GM10847 (cell line): ENCODE results near the gene BACH2.

Experiments used
- POLR2A ChIP-seq: IDR thresholded peaks from 2 replicates; pipeline ENCODE4 v1.6.1; 2011; ENCODE audit not compliant: insufficient read length; ENCODE audit errors: extremely low read depth

The BACH2 gene

DNA sequence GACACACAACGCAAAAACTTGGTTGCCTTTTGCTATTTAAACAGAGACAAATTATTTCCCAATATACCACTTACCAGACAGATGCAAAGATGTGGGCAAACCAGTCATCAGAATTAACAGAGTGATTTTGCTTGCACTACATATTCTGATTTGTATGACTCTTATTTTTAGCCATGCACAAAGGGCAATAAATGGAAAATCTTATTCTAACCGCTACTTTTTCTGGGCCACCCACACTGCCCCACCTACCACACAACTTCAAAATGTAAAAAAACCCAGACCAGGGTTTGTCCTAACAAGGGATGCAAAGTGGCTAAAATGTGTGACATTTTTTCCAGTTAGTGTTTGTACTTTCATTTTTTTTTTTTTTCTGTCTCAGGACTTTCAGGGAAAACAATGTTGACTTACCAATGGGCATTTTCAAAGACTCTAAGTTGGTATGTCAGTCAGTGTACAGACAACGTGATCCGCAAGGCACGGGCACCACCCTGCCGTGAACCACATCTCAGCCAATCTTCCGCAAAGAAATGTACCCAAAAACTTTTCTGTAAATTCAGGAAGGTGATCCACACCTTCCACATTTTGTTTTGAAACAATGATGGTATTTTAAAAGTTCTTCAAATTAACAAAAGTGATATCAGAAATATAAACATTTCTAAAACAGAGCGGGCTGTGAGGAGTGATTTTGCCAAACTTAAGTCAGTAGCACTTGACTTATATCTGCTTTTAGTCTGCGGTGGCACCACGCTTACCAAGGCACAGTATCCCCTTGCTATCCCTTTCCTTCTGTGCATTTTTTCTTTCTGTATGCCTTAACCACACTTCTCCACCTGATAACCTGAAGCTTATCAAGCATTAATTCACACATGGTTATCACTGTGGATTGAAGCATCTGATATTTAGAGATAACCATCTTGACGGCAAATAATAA lies 216.8 kb downstream of the BACH2 start:
- TF ChIP-seq POLR2A, result no peak

DNA sequence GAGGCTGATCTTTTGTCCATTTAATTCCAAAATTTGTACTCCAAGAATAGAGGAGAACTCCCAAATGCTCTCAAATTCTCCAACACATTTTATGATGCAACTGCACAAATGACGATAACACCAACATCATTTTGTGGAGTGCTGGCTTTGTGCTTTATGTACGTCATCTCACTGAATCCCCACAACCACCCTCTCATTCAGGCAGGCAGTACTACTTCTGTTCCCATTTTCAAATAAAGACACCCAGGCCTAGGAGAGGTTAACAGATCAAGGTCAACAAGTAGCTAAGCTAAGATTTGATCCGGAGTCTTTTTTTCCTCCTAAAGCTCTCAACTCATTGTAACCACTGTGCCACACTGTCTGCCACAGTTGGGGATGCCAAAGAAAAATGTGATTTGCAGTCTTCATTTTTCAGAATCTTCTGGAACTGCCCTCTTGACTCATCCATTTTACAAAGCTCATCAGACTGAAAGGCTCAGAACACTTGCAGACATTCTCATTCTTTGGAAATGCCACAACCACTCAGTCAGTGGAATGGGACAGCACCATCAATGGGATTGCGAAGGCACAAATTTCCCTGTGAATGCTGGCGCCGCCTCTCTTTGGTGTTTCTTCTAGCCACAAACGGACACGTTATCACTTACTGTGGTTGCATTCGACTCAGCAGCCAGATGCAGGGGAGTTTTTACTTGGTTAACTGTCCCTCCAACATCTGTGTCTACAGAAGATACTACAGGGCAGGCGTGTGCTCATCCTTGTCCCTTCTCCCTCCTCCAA lies 217.9 kb downstream of the BACH2 start:
- TF ChIP-seq POLR2A, result no peak

DNA sequence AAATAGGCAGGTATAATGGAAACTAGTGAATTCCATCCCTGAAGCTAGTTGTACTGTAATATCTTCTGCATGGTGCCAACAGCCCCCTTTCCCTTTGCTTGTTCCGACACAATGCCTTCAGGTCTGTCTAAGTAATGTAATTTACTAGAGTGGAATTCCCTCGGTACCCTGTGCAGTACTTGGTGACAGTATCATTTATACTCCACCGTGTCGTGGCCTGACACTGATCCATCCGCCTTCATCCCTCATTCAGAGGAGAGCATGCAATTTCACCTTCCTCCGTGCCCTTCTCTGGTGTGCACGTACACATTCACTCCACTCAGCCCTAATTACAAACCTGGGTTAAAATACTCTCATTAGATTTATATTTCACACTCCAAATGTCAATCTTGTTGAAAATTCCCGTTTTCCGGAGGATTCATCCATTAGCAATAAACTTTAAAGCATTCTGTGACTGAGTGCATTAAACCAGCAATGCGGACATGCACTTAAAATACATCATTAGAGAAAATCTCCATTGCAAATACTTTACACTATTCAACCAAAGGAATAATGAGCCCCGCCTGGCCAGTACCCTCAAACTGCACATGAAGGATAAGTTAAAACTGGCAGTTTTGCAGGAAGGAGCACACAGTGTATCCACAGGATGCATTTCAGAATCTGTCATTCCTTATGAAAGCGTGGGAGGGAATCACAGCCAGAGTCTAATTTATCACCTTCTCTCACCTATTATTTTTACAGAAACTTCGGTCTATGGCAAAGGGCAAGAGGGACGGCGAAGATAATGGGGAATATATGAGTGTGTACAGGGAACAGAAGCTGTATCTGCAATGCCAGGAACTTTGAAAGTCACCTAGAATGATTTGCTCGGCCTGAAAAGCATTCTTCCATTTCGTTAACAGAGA lies 219.9 kb downstream of the BACH2 start:
- TF ChIP-seq POLR2A, result no peak

DNA sequence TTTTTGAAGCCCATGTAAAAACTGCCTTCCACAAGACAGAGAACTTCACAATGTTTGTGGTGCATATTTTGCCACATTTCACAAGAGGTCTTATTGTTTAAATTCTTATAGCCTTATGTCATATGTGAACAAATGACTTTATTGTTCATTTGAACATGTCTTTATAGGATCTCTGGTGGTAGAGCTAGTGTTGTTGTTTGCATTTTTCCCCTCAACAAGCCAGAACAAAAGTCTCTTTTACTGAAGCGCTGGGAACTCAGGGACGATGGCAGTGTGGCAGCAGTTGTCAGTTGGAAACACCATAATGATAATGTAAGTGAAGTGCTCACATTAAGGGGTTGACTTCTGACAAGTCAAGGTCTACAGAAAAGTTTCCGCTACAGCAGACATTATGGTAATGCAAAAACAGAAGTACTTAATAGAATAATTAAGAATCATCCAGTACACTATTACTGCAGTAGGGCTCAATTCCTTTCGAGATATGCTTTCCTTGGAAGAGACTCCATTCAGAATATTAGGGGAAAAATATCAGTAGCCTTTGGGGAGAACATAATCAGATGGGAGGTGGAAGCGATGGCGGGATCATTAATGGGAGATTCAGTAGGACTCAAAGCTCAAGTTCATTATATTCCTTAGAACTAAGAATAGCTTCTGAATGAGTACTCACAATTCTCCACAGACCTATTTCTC lies 222.3 kb downstream of the BACH2 start:
- TF ChIP-seq POLR2A, result no peak

DNA sequence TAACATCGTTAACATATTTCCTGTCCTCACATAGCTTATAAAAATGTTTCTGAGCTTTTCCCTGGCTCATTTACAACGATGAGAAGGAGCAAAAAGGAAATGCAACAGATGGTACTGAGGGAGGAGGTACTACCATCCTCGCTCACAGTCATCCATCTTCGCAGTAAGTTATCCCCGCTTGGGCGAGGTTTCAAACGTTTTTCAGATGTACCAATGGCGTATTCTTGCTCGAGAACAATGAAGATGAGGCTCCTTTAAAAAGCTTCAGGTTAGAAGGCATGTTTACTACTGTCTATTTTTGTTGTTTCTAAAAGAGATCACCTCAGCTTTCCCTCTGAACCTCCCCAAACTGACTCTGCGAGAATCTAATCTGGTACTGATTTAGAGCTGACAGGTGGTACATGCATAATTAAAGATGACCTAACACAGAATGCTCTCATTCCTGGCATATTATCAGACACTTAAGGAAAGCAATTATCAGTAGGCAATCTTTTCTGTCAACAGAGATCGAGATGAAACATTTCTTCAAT lies 223.6 kb downstream of the BACH2 start:
- TF ChIP-seq POLR2A, result no peak

DNA sequence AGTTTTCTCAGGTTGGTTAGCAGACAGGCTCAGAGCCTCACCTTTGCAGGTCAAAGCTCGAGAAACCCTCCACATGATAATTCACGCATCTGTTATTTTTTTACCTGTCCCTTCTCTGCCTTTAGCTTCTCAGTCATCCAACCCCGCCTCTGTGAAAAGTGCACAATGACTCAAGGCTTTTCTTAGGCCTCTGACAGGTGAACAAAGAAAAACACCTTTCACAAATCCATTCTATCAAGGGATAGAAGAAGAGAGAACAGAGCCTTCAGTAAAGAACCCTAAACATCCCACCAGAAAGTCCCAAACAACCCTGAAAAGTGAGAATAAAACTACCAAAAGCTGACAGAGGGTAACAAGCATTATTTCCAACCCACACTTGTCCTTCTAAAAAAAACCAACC lies 224.1 kb downstream of the BACH2 start:
- no peak for TF ChIP-seq POLR2A

DNA sequence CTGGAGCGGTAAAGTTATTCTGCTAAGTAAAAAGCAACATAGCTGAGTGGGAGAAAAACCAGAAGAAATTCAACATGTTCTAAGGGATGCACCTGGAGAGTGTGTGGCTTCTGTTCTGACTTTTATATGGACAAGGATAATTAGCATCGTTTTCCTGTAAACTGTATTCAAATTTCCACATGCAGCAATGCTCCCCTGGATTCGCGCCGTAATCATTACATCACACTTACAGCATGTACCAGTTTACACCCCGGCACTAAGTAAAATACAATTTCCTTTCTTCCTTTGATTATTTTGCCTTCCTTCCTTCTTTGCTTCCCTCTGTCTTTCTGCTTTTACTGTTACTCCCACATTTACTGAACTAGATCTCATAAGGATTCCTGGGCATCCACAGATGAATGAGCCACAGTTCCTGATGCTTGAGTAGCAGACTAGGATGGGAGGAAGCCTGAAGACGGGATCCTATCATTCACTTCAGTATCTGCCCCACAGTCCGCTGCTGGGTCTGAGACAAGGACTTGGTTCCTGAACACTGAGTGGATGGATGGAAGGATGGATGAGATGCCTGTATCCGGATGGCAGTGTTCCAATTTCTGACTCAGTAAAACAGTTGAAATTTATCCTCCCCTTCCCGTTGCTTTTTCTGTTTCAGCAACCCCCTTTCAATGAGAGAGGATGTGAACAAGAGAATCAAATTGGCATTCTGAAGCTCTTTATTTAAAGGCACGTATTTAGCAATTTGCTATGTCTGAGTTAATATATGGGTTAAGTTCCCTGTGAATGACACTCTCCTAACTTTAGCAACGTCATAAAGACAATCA lies 227.7 kb downstream of the BACH2 start:
- TF ChIP-seq POLR2A, result no peak

DNA sequence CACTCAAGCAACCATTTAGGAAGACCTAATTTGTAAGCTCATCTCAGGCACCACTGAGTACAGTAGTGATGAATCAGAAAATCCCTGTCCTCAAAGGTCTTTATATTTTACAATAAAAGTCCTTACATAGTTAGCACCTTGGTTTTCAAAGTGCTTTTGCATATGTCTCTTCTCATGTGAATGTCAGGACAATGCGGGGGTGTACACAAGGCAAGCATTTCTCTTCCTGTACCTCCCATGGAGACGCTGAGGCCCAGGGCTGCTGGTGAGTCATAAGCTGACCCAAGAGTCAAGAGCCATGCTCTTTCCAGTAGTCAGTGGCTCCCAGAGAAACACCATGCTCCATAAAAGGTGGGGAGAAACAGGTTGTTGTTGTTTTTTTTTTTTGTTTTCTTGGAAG lies 228.4 kb downstream of the BACH2 start:
- no peak for TF ChIP-seq POLR2A

DNA sequence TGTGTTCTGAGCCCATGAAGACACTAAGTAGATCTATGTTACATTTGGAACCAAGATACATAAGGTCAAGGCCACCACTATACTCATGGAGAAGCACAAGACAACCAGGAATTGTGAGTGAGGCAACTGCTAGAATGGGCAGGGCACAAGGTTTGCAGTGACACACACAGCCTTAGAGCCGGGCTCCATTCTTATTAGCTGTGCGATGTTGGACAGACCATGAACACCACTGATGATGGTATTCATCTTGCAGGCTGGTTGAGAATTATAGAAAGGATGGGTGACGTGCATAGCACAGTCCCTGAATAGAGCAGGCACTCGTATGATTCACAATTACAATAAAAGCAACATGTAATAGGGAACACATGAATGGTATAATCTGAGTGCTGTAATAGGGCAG lies 229.9 kb downstream of the BACH2 start:
- TF ChIP-seq POLR2A, result no peak

DNA sequence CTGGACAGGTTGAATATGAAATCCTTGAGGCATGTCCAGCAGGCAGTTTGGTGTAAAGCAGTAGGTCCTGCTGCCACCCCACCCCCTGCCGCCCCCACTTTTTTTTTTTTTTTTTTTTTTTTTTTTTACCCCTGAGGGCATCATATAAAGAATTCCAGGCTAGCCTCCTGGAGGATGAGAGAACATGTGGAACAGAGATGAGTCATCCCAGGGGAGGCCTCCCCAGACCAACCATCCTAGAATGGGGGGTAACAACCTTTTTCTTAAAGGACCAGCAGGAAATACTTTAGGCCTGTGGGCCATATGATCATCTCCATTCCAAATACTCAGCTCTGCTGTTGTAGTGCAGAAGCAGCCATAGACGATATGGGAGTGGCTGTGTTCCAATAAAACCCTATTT lies 231.5 kb downstream of the BACH2 start:
- TF ChIP-seq POLR2A, result no peak

DNA sequence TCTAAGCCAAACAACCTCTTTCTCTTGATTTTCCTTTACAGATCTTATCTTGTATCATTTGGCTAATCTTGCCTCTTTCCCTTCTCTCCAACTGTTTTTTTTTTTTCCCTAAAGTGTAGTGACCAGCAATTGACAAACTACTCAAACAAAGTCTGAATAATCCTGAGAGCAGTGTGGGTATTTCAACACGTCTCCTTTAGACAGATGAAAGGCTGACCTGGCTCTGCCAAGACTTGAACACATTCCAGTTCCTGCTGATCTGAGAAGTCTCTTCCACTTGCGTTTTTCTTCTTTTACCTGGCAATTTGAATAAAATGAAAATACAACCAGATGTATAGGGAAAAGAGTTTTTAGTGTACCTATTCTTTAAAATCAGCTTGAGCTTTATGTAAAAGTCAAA lies 234.0 kb downstream of the BACH2 start:
- TF ChIP-seq POLR2A, result no peak

DNA sequence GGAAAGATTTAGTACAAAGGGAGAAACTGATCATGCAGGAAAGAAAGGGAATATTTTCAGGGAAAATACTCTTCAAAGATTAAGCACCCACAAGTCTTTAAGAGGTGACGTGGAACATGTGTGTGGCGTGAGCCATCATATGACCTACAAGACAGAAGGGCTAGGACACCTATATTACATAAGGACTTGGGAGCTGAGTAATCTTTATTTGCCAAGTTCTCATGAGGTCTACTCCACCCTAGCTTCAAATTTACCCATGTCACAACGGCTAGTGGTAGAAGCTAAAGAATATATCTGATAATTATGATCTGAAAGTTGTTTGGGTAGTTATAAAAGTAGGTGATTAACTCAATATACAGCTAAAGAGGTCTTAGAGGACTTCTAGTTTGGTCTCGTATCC lies 234.6 kb downstream of the BACH2 start:
- no peak for TF ChIP-seq POLR2A

DNA sequence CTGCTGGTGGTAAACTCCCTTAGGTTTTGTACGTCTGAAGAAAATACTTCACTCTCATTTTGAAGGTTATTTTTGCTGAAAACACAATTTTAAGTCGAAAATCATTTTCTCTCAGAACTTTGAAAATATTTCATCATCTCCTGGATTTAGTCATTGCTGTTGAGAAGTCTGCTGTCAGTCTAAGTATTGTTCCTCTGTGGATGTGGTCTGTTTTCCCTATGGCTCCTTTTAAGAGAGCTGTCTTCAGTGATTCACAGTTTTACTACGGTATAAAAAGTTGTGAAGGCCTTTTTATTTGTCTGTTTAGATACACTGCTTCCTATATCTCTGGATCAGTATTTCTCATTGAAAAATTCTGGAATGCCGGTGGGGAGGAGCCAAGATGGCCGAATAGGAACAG lies 243.0 kb downstream of the BACH2 start:
- no peak for TF ChIP-seq POLR2A

DNA sequence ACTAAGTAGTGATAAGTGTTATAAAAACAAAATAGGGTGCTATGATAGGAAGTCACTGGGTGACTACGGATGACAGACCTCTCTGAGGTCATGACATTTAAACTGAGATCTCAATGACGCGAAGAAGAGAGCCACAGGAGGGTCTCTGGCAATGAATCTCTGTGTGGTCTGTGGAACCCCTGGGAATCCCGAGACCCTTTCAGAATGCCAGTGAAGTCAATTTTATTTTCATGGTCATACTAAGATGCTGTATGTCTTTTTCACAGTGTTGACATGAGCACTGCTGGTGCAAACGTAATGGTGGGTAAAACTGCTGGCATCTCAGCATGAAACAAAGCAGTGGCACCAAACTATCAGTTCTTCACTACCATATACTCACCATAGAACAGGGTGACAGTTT lies 247.3 kb downstream of the BACH2 start:
- no peak for TF ChIP-seq POLR2A
